Right renal pelvis (tissue), 4 donors: Measurements from ENCODE around the gene KRTAP1-1. TPM values are rescaled to one million over a fixed set of nuclear protein-coding genes. Genes with fewer than 3 reads are reported as not detected.
"Not testable (repeated sequence)": the region's sequence is repeated elsewhere in the genome, so short reads cannot be mapped to it uniquely, and the experiment has no call there.

Experiments
- DNase-seq, 4 donors: peaks; one replicate each; pipeline ENCODE4 v3.0.0-alpha.2; 2013; ENCODE audit warnings: low read depth in 4 of 4, low spot score in 3 of 4, missing footprints in 1 of 4
- polyA plus RNA-seq, 4 donors: library from polyadenylated mRNA; unstranded; fragments of 120-200 nt; gene quantifications; one replicate each; pipeline ENCODE4 v1.2.1, GENCODE V29; 2013; ENCODE audit not compliant: insufficient read length in 4 of 4

The KRTAP1-1 gene, protein sequence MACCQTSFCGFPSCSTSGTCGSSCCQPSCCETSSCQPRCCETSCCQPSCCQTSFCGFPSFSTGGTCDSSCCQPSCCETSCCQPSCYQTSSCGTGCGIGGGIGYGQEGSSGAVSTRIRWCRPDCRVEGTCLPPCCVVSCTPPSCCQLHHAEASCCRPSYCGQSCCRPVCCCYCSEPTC
- not detected for polyA plus RNA-seq

DNA sequence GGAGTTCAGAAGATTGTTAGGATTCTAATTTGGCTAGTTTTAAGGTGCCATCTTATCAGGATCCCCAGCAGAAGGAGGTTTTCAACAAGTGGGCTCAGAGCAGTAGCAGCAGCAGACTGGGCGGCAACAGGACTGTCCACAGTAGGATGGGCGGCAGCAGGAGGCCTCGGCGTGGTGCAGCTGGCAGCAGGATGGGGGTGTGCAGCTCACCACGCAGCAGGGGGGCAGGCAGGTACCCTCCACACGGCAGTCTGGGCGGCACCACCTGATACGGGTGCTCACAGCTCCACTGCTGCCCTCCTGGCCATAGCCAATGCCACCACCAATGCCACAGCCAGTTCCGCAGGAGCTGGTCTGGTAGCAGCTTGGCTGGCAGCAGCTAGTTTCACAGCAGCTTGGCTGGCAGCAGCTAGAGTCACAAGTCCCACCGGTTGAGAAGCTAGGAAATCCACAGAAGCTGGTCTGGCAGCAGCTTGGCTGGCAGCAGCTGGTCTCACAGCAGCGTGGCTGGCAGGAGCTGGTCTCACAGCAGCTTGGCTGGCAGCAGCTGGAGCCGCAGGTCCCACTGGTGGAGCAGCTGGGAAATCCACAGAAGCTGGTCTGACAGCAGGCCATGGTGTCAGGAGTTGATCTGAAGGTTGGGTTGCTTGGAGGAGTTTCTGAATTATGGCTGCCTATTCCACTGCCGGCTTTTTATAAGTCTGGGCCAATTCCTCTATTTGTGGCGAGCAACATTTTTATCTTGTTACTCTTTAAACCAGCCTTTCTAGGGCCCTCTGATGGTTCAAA is at the start of gene KRTAP1-1:
Gene KRTAP1-1, minus strand, starts transcription at position 668 of the 789 bp plus-strand sequence. Its CDS starts 53 bp downstream, at position 615.
- not testable (repeated sequence) for DNase-seq

DNA sequence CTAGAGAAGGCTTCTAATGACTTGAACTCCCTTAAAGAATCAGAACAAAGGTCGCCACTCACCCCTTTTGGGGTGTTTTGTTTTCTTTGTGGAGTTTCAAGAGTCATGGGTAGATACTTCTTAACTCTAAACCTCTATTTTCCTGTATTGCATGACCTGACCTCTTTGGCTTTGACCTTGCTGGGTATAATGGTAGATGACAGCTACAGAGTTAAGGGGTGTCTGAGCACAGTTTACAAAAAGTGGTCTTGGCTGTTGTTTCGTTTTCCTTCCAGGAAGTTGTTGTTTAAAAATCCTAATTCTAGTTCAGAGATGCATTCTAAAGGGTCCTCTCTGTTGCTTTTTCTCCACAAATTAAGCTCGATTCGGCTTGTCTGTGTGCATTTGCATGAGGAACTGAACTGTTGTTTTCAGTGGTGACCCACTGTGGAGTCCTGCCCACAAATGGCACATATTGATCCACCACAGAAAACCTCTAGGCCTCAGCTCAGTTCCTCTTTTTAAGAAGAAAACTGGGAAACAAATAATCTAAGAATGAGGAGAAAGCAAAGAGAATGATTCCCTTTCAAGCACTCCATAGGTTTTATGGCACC is 47.6 kb upstream of the KRTAP1-1 start:
- DNase-seq: not testable (repeated sequence)

DNA sequence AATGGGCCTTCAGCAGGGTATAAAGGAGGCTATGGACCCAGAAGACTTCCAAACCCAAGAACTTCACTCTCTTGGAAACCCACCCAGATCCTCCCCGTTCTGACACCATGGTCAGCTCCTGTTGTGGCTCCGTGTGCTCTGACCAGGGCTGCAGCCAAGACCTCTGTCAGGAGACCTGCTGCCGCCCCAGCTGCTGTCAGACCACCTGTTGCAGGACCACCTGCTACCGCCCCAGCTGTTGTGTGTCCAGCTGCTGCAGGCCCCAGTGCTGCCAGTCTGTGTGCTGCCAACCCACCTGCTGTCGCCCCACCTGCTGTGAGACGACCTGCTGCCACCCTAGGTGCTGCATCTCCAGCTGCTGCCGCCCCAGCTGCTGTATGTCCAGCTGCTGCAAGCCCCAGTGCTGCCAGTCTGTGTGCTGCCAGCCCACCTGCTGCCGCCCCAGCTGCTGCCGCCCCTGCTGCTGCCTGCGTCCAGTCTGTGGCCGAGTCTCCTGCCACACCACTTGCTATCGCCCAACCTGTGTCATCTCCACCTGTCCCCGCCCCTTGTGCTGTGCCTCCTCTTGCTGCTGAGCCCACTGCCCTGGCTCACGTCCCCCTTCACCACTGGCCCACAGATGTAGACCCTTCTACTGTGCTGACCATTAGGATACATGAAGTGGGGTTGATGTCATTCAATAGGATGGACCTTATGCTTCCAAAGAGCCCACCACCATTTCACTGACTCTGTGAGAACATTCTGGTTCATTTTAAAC is 43.0 kb upstream of the KRTAP1-1 start, which contains the start of gene KRTAP4-7:
Gene KRTAP4-7, plus strand, starts transcription at position 51 of the 757 bp plus-strand sequence. Its CDS starts 57 bp downstream, at position 108.
- not testable (repeated sequence) for DNase-seq

DNA sequence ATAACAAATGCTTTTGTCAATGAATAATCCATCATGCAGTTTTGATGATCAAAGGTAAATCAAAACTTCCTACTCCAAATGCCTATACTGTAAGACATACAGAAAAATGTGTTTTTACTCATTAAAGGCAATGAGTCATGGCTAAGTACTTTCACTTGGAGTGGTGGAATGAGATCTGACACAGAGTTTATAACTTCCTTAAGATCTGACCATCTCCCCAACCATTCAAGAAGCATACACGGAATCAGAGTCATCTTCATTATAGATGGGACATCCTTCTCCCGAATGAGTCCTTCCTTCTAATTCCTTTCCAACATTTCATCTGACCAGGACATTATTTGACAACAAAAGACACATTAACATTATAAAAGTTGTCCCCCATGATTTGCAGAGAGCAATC is 42.2 kb upstream of the KRTAP1-1 start:
- DNase-seq: not testable (repeated sequence)

DNA sequence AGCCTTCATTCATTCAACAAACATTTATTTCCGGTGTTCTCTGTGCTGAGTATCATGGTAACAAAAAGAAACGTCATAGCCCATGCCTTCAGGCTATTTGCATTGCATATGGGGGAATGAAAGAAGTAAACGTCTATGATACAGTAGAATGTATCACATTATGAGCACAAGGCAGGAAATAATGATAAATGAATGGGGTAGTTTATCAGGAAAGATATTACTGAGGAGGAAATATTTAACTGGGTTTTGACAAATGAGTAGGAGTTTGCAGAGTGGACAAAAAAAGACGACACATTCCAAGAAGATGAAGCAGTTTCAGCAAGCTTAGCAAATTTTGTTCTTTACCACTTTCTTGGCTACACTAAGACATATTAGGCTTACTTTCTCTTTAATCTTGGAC is 41.4 kb upstream of the KRTAP1-1 start:
- no peak for DNase-seq

DNA sequence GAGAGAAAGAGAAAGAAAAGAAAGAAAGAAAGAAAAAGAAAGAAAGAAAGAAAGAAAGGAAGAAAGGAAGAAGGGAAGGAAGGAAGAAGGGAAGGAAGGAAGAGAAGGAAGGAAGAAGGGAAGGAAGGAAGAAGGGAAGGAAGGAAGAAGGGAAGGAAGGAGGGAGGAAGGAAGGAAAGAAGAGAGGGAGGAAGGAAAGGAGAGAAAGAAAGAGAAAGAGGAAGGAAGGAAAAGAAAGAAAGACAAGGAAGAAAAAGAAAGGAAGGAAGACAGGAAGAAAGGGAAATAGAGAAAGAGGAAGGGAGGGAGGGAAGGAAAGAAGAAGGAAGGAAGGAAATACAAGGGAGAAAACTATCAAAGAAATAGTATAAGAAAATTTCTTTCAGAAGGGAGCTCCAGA is 35.5 kb upstream of the KRTAP1-1 start:
- no peak for DNase-seq

DNA sequence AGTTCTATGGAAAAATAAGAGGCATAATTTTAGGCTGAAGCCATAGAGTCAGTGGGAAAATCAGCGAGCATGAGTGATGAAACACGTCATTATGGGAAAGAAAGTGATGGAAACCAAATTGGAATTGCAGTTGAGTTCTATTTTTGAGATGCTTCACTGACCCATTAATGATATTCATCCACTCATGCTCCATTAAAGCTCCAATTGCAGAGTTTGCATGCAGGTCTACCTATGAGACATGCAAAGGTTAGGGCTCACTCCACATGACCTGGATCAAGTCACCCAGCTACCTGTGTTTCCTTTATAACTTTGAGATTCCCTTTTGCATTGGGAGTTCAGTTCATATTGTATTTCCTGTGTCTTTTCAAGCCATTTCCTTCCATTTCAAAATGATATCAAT is 32.4 kb upstream of the KRTAP1-1 start:
- no peak for DNase-seq

DNA sequence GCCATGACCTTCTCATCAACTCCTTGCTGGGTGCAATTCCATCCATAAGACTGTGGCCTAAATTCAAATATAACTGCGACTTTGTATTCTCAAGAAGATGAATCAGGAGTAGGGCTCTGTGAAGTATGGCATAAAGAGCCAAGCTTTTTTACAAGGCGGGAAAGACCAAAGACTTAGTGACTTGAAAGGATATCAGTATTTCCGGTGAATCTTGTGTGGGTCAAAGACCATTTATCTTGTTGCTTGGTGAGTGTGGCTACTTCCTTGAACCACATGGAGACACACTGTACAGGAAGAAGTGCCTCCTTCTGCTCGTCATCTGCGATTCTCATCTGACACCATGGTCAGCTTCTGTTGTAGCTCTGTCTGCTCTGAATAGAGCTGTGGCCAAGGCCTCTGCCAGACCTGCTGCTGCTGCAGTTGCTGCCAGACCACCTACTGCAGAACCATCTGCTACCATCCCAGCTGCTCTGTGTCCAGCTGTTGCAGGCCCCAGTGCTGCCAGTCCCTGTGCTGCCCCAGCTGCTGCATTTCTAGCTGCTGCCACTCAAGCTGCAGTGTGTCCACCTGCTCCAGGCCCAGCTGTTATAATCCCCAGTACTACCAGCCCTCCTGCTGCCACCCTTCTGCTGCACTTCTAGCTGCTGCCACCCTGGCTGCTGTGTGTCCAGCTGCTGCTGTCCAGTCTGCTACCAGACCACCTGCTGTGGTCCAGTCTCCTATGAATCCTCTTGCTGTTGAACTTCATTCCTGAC is 30.5 kb upstream of the KRTAP1-1 start:
- DNase-seq: no peak

DNA sequence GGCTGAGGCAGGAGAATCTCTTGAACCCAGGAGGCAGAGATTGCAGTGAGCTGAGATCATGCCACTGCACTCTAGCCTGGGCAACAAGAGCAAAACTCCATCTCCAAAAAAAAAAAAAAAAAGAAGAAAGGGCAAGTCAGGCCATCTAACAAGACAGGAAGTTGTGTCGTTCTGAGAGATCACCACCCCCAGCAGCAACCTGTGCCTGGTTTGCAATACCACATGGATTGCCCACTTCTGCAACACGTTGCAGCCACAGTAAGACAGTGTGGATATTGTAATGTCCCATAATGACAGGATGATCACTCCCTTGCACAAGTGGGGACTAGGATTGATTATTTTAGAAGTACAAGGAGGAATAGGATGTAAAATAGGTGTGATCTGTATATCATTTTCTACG is 27.8 kb upstream of the KRTAP1-1 start:
- DNase-seq: no peak

DNA sequence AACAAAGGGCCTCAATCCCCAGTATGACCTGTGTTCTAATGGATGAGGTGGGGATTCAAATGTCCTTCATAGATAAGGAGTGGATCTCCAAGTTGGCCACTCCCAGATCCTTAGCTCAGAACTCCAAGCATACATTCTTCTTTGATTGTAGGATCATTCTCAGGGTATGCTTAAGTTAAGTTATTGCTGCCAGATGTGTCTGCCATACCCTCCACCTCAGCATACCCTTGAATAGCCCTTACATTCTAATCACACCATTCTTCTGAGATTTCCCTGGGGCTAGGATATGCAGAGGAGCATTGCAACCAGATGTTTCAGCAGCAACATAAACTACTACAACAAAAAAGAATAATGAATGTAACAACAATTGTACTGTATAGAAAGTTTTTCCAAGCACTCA is 26.0 kb upstream of the KRTAP1-1 start:
- DNase-seq: no peak

DNA sequence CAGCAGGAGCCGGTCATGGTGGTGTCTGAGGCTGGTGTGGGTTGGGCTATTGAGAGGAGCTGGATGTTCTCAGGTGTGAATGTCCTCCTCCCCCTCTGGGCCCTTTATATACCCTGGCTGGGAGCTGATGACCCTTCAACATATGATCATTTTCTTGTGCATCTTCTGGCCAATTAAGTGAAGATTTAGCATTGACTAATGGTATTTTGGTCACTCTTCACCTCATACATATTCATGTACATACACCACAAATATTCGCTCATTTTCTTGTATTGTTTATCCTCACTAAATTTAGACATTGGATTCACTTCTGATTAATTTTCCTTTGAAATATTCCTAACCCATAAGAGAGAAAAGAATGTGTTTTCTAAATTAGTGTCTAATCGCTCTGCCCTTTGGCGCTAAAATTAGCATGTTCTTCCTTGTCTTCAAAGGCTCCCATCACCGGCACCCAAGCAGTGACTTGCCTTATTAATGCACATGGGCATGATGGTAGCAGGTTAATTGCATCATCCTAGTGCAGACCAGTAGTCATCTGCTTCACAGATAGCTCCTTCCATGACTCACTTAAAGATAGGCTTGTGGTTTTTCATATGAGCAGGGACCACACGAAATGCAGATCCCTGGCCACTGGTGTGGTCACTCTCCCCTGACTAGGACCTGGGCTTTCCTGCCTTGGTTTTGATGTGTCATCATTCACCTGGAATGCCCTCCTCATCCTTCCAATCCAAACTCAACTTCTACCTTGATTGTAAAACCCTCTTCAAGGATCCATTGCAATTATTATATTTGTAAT is 24.8 kb upstream of the KRTAP1-1 start, which contains the start of gene KRTAP2-4:
Gene KRTAP2-4, minus strand, starts transcription at position 51 of the 796 bp plus-strand sequence. Its CDS starts 34 bp downstream, at position 17.
- no peak for DNase-seq

DNA sequence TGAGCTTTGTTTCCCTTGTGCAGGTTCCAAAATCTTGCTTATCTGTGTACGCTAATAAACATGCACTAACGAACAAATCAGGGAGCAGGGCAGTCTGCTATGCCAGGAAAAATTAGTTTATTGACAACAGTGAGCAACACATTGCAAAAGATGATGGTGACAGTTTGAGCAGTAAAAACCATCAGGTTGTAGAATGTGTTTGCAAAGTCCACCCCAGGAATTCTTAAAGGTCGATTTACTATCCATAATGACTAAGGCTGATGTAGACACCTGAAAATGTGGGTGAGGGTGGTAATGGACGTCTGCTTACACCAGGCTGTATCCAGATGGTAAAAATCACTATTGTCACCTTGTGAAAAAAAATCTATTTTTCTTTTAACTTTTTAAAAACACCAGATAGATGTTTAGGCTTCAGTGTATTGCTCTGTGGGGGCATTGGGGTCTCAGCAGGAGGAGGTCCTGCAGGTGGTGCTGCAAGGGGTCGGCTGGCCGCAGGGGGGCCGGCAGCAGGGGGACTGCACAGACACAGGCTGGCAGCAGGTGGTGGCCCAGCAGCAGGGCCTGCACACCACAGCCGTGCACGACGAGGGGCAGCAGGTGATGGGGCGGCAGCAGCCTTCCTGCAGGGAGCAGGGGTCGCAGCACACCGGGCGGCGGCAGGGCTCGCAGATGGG is 23.9 kb upstream of the KRTAP1-1 start:
- DNase-seq: not testable (repeated sequence)

DNA sequence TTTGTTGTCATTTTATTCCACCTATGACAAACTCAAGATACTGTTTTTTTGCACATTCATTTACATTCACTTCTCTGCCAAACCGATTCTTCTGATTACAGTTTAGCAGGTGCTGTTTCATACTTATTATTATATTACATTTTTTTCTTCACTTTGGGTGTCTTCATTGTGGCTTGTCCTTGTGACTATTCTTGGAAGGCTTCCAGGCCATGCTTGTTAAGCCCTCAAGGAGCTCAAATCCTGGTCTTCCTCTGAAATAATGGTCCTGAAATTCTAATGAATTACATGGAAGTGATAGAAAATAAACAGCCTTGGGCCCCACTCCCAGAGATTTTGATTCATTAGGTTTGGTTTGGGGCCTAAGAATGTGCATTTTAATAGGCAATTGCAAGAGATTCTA is 23.1 kb upstream of the KRTAP1-1 start:
- DNase-seq: no peak

DNA sequence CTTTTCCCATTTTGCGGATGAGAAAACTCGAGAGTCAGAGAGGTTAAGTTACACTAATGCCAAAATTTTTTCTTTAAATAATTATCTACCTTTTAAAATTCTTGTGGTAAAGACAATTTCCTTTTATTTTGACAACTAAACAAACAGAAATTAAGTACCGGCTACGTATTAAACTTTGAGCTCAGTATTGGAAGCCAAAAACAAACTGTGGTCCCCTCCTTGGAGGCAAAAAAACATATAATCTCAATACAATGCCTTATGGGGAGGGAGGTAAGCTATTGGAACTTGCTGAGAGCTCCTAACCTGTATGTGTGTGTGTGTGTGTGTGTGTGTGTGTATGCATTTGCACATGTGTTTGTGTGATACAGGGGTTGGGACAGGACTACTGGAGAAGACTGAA is 22.2 kb upstream of the KRTAP1-1 start:
- no peak for DNase-seq

DNA sequence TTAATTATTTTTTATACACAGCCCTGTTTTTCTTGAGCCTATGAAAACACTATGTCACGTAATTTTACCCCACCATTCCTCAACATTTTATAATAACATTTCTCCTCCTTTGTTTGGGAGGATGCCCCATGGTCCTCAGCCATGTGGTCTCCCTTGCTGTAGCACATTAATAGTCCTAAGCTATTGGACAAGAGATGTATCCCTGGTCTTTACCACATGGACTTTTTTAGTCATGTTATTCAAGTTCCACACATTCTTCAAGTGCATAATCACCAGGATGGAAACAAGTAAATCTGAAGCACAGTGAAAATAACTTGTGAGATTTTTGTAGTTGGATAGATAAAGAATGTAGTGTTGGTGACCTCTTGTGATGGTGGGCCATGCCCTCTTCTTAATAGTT is 20.7 kb upstream of the KRTAP1-1 start:
- no peak for DNase-seq

DNA sequence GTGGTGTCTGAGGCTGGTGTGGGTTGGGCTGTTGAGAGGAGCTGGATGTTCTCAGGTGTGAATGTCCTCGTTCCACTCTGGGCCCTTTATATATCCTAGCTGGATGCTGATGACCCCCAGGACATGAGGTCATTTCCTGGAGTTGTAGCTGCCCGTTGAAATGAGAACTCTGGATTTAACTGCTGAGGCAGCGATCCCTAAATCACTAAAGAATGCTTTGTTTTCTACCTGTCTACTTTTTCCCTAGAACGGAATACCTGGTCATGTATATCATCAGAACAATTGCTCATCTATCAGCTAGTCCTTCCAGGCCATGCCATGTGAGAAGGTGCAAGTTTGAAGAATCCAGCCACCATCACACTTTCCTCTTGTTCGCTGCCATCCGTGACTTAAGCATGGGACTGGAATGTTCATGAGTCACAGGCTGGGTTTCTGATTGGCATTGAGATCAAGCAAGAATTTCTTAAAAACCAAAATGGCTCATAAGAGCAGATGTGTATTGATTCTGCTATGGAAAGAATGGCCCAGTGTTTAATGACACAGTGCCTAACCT is 18.9 kb upstream of the KRTAP1-1 start, which contains the start of gene KRTAP2-3:
Gene KRTAP2-3, minus strand, starts transcription at position 63 of the 553 bp plus-strand sequence. CDS start 64 bp downstream, outside the sequence.
- DNase-seq: no peak

DNA sequence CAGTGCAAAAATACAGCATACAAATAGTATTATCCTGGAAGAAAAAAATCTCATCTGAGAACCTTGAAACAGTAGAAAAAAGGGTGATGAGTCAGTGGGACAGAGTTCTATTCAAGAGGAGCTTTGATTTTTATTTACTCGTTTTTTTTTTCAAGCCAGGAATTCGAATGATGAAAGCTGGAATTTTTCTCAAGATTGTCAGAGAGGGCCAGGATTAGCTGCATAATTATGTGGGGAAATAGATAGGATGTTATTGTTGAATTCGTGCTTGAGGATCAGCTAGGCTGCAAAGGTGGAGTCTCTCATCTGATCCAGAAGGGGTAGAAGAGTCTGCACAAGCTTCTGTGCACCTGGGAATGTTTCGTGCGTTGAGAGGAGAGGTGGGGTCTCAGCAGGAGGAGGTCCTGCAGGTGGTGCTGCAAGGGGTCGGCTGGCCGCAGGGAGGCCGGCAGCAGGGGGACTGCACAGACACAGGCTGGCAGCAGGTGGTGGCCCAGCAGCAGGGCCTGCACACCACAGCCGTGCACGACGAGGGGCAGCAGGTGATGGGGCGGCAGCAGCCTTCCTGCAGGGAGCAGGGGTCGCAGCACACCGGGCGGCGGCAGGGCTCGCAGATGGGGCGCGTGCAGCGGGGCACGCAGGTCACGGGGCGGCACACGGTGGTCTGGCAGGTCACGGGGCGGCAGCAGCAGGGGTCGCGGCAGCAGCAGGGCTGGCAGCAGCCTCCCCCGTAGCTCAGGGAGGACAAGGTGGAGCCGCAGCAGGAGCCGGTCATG is 18.2 kb upstream of the KRTAP1-1 start:
- DNase-seq: not testable (repeated sequence)
